ENCODE measurements around the gene SNORC.

DNA sequence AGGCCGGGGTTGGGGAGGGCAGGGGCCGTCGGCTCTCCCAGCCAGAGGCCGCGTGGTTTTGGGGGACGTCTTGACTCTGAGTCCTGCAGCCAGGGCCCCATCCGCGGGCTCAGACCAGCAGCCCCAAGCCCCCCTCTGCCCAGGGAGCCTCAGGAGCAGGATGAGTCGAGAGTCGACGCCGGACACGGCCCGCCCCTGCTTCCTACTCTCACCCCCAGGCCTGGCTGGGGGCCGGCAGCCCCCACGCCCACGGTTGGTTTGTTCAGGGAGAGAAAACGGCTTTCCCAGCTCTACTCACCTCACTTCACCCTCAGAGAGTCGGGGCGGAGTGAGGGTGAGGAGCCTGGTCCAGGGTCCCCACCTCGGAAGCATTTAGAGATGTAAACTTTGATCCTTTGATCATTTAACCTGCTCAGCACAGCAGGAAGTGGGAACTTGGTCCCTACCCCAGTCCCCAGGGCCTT, 6.9 kb downstream of the SNORC start:
- no peak for TF ChIP-seq RAD21 (IDR thresholded peaks at IDR 0.05; ENCODE audit: low read length)
- TF ChIP-seq, protein P1, sequence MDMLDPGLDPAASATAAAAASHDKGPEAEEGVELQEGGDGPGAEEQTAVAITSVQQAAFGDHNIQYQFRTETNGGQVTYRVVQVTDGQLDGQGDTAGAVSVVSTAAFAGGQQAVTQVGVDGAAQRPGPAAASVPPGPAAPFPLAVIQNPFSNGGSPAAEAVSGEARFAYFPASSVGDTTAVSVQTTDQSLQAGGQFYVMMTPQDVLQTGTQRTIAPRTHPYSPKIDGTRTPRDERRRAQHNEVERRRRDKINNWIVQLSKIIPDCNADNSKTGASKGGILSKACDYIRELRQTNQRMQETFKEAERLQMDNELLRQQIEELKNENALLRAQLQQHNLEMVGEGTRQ (IDR thresholded peaks at IDR 0.05; ENCODE audit: low read depth, low read length): no peak
- TF ChIP-seq, protein P2, sequence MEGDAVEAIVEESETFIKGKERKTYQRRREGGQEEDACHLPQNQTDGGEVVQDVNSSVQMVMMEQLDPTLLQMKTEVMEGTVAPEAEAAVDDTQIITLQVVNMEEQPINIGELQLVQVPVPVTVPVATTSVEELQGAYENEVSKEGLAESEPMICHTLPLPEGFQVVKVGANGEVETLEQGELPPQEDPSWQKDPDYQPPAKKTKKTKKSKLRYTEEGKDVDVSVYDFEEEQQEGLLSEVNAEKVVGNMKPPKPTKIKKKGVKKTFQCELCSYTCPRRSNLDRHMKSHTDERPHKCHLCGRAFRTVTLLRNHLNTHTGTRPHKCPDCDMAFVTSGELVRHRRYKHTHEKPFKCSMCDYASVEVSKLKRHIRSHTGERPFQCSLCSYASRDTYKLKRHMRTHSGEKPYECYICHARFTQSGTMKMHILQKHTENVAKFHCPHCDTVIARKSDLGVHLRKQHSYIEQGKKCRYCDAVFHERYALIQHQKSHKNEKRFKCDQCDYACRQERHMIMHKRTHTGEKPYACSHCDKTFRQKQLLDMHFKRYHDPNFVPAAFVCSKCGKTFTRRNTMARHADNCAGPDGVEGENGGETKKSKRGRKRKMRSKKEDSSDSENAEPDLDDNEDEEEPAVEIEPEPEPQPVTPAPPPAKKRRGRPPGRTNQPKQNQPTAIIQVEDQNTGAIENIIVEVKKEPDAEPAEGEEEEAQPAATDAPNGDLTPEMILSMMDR (conservative IDR thresholded peaks at IDR 0.05; ENCODE audit: low read depth, low read length): no peak
